Neural cell (in vitro differentiated cells): ENCODE data around the gene RNF144B. TPM values are rescaled to one million over a fixed set of nuclear protein-coding genes. Genes with fewer than 3 reads are reported as not detected.

Source experiments
- H2AFZ ChIP-seq: fragments of 200-600, 300-800 bp; sonication (generic), shearing (Covaris generic); 2 replicates; pipeline ENCODE4 v1.6.0; 2014; ENCODE audit warnings: low read depth, mild to moderate bottlenecking, antibody characterized with exemption, low read length, moderate library complexity
- H3F3A ChIP-seq: fragments of 200-600 bp; shearing (Covaris generic); 2 replicates; pipeline ENCODE4 v1.6.1; 2016; ENCODE audit warnings: mild to moderate bottlenecking, moderate library complexity, mixed read lengths, antibody characterized with exemption, low read length; ENCODE audit not compliant: insufficient read depth, poor library complexity, severe bottlenecking
- H3K27ac ChIP-seq: fragments of 200-600, 300-800 bp; sonication (generic), shearing (Covaris generic); 2 replicates; pipeline ENCODE4 v1.5.1; 2014; ENCODE audit warnings: mild to moderate bottlenecking, low read length, moderate library complexity
- H3K27me3 ChIP-seq: fragments of 300-800, 200-600 bp; sonication (generic), shearing (Covaris generic); 2 replicates; pipeline ENCODE4 v1.6.0; 2014; ENCODE audit warnings: mild to moderate bottlenecking, low read depth, low read length, moderate library complexity; ENCODE audit not compliant: insufficient read depth
- H3K36me3 ChIP-seq: fragments of 300-800, 200-600 bp; sonication (generic), shearing (Covaris generic); 2 replicates; pipeline ENCODE4 v1.5.1; 2014; ENCODE audit warnings: mild to moderate bottlenecking, antibody characterized with exemption, low read length, moderate library complexity; ENCODE audit not compliant: insufficient read depth
- H3K4me2 ChIP-seq: fragments of 300-800, 200-600 bp; sonication (generic), shearing (Covaris generic); 2 replicates; pipeline ENCODE4 v1.6.0; 2014; ENCODE audit warnings: mild to moderate bottlenecking, low read length
- H3K4me3 ChIP-seq: fragments of 300-800, 200-600 bp; sonication (generic), shearing (Covaris generic); 2 replicates; pipeline ENCODE4 v1.5.1; 2014; ENCODE audit warnings: mild to moderate bottlenecking, low read length, moderate library complexity
- H3K79me2 ChIP-seq: fragments of 200-600 bp; shearing (Covaris generic); replicated peaks from 2 replicates; pipeline ENCODE4 v1.6.0; 2014; ENCODE audit warnings: mild to moderate bottlenecking, low read length, moderate library complexity; ENCODE audit not compliant: insufficient read depth
- H3K9ac ChIP-seq: fragments of 300-800, 200-600 bp; sonication (generic), shearing (Covaris generic); 2 replicates; pipeline ENCODE4 v1.6.1; 2016; ENCODE audit warnings: mild to moderate bottlenecking, low read length, mixed read lengths
- H3K9me2 ChIP-seq: fragments of 200-600 bp; shearing (Covaris generic); 2 replicates; pipeline ENCODE4 v1.6.1; 2016; ENCODE audit warnings: mild to moderate bottlenecking, low read length, mixed read lengths; ENCODE audit not compliant: insufficient read depth
- H3K9me3 ChIP-seq: fragments of 200-600, 300-800 bp; sonication (generic), shearing (Covaris generic); 2 replicates; pipeline ENCODE4 v1.6.1; 2016; ENCODE audit warnings: mild to moderate bottlenecking, mixed run types, low read length, moderate library complexity, mixed read lengths
- H4K20me1 ChIP-seq: fragments of 200-600 bp; shearing (Covaris generic); 2 replicates; pipeline ENCODE4 v1.6.1; 2016; ENCODE audit warnings: mild to moderate bottlenecking, mixed run types; ENCODE audit not compliant: insufficient read depth
- EP300 ChIP-seq: fragments of 450-650 bp; conservative IDR thresholded peaks from 2 replicates; pipeline ENCODE4 v1.6.1; 2014; ENCODE audit warnings: antibody characterized with exemption, mild to moderate bottlenecking, moderate library complexity; ENCODE audit not compliant: poor library complexity, severe bottlenecking
- EZH2 ChIP-seq: fragments of 200-600, 300-800 bp; shearing (Covaris generic), sonication (generic); IDR thresholded peaks from 2 replicates; pipeline ENCODE4 v1.6.1; 2014; ENCODE audit warnings: antibody characterized with exemption, low read length, borderline replicate concordance, mild to moderate bottlenecking; ENCODE audit not compliant: insufficient read depth, poor library complexity, severe bottlenecking
- MXI1 ChIP-seq: fragments of 450-650 bp; conservative IDR thresholded peaks from 2 replicates; pipeline ENCODE4 v1.6.1; 2014; ENCODE audit warnings: antibody characterized with exemption, mild to moderate bottlenecking; ENCODE audit not compliant: poor library complexity, severe bottlenecking
- POLR2AphosphoS5 ChIP-seq: IDR thresholded peaks from 2 replicates; pipeline ENCODE4 v1.6.1; 2012
- RAD21 ChIP-seq: fragments of 450-650 bp; conservative IDR thresholded peaks from 2 replicates; pipeline ENCODE4 v1.6.1; 2014; ENCODE audit warnings: antibody characterized with exemption, mild to moderate bottlenecking, moderate library complexity
- SMC3 ChIP-seq: fragments of 450-650 bp; conservative IDR thresholded peaks from 2 replicates; pipeline ENCODE4 v1.6.1; 2014; ENCODE audit warnings: antibody characterized with exemption, mild to moderate bottlenecking, moderate library complexity; ENCODE audit not compliant: poor library complexity
- TAF1 ChIP-seq: IDR thresholded peaks from 2 replicates; pipeline ENCODE4 v1.6.1; 2012; ENCODE audit warnings: low read depth
- polyA plus RNA-seq: library from polyadenylated mRNA; depleted of rRNA; stranded (reverse); fragments of >200 nt; gene quantifications from 2 replicates; pipeline ENCODE4 v1.2.3, GENCODE V29; 2014
- TF ChIP-seq, protein P1 (sequence below): IDR thresholded peaks from 2 replicates; pipeline ENCODE4 v1.6.1; 2012; ENCODE audit warnings: borderline replicate concordance
- TF ChIP-seq, protein P2 (sequence below): fragments of 450-650 bp; IDR thresholded peaks from 2 replicates; pipeline ENCODE4 v1.5.1; 2014; ENCODE audit warnings: antibody characterized with exemption, mild to moderate bottlenecking, moderate library complexity; ENCODE audit not compliant: poor library complexity, severe bottlenecking

RNF144B gene
- polyA plus RNA-seq, 1 donor from 2014 or later, result 0.15 TPM

GRCh38 chr6:18410412-18410811, 23.3 kb downstream of the RNF144B start:
- H3K27me3 ChIP-seq, result no peaks in the 10 kb centered on the region
- H4K20me1 ChIP-seq, result no peaks in the 10 kb centered on the region
- TF ChIP-seq, protein P1, sequence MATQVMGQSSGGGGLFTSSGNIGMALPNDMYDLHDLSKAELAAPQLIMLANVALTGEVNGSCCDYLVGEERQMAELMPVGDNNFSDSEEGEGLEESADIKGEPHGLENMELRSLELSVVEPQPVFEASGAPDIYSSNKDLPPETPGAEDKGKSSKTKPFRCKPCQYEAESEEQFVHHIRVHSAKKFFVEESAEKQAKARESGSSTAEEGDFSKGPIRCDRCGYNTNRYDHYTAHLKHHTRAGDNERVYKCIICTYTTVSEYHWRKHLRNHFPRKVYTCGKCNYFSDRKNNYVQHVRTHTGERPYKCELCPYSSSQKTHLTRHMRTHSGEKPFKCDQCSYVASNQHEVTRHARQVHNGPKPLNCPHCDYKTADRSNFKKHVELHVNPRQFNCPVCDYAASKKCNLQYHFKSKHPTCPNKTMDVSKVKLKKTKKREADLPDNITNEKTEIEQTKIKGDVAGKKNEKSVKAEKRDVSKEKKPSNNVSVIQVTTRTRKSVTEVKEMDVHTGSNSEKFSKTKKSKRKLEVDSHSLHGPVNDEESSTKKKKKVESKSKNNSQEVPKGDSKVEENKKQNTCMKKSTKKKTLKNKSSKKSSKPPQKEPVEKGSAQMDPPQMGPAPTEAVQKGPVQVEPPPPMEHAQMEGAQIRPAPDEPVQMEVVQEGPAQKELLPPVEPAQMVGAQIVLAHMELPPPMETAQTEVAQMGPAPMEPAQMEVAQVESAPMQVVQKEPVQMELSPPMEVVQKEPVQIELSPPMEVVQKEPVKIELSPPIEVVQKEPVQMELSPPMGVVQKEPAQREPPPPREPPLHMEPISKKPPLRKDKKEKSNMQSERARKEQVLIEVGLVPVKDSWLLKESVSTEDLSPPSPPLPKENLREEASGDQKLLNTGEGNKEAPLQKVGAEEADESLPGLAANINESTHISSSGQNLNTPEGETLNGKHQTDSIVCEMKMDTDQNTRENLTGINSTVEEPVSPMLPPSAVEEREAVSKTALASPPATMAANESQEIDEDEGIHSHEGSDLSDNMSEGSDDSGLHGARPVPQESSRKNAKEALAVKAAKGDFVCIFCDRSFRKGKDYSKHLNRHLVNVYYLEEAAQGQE, result no peak
- TF ChIP-seq, protein P2, sequence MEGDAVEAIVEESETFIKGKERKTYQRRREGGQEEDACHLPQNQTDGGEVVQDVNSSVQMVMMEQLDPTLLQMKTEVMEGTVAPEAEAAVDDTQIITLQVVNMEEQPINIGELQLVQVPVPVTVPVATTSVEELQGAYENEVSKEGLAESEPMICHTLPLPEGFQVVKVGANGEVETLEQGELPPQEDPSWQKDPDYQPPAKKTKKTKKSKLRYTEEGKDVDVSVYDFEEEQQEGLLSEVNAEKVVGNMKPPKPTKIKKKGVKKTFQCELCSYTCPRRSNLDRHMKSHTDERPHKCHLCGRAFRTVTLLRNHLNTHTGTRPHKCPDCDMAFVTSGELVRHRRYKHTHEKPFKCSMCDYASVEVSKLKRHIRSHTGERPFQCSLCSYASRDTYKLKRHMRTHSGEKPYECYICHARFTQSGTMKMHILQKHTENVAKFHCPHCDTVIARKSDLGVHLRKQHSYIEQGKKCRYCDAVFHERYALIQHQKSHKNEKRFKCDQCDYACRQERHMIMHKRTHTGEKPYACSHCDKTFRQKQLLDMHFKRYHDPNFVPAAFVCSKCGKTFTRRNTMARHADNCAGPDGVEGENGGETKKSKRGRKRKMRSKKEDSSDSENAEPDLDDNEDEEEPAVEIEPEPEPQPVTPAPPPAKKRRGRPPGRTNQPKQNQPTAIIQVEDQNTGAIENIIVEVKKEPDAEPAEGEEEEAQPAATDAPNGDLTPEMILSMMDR, result no peak
- TF ChIP-seq TAF1 (no peak), EP300 (no peak), EZH2 (no peak), RAD21 (no peak), POLR2AphosphoS5 (no peak), MXI1 (no peak), SMC3 (no peak)
- H3K4me3 ChIP-seq, result no peak overlapping the region
- no peaks in the 10 kb centered on the region for H3K79me2 ChIP-seq
- H3K27ac ChIP-seq, result no peak overlapping the region
- H3K36me3 ChIP-seq, result no peaks in the 10 kb centered on the region
- H3K4me2 ChIP-seq, result no peak overlapping the region
- H3K9me3 ChIP-seq, result no peaks in the 10 kb centered on the region
- no peaks in the 10 kb centered on the region for H3F3A ChIP-seq
- H3K9me2 ChIP-seq, result no peaks in the 10 kb centered on the region
- no peak overlapping the region for H2AFZ ChIP-seq
- H3K9ac ChIP-seq, result no peak overlapping the region

GRCh38 chr6:18412068-18412467, 24.9 kb downstream of the RNF144B start:
- Histone ChIP-seq H3K27ac (no peak overlapping the region), H3F3A (no peaks in the 10 kb centered on the region), H3K9me2 (no peaks in the 10 kb centered on the region), H2AFZ (no peak overlapping the region), H3K9ac (no peak overlapping the region), H3K27me3 (no peaks in the 10 kb centered on the region), H3K36me3 (no peaks in the 10 kb centered on the region), H3K9me3 (no peaks in the 10 kb centered on the region), H3K4me2 (no peak overlapping the region), H3K79me2 (no peaks in the 10 kb centered on the region), H4K20me1 (no peaks in the 10 kb centered on the region), H3K4me3 (no peak overlapping the region)
- no peak for TF ChIP-seq EZH2

- Histone ChIP-seq H3K4me3 (no peak overlapping the region), H3F3A (no peaks in the 10 kb centered on the region), H4K20me1 (no peaks in the 10 kb centered on the region), H3K27ac (no peak overlapping the region), H3K9me2 (no peaks in the 10 kb centered on the region), H3K79me2 (no peaks in the 10 kb centered on the region), H3K4me2 (no peak overlapping the region), H3K9ac (no peak overlapping the region), H3K9me3 (no peaks in the 10 kb centered on the region), H2AFZ (no peak overlapping the region), H3K36me3 (no peaks in the 10 kb centered on the region), H3K27me3 (no peaks in the 10 kb centered on the region)
- TF ChIP-seq, protein P1, result no peak
- TF ChIP-seq, protein P2, result no peak
- no peak for TF ChIP-seq RAD21
- TF ChIP-seq EZH2, result no peak
- TF ChIP-seq EP300, result no peak
- no peak for TF ChIP-seq TAF1
- no peak for TF ChIP-seq MXI1
- no peak for TF ChIP-seq SMC3
- TF ChIP-seq POLR2AphosphoS5, result no peak
Measured at GRCh38 chr6:18412644-18413043, 25.5 kb downstream of the RNF144B start.
